ENCODE data around the gene ADGRV1.

- TF ChIP-seq CTCF (IDR thresholded peaks at IDR 0.05; ENCODE audit: extremely low read depth in 1 of 2, insufficient read depth in 1 of 2, low read depth in 1 of 2, low read length in 2 of 2) (no peak), EZH2 (IDR thresholded peaks at IDR 0.05; ENCODE audit: borderline replicate concordance, low read depth, low read length, severe bottlenecking) (no peak), POLR2AphosphoS5 (IDR thresholded peaks at IDR 0.05; ENCODE audit: insufficient read depth, low read depth, low read length) (no peak), FOS (IDR thresholded peaks at IDR 0.05; ENCODE audit: borderline replicate concordance, insufficient read depth, low read length) (no peak)
Observed at GRCh38 chr5:90877049-90877448, 318.5 kb downstream of the ADGRV1 start.
